Measurements from ENCODE around the gene ARMC2.
"Not testable (repeated sequence)": the region's sequence is repeated elsewhere in the genome, so short reads cannot be mapped to it uniquely, and the experiment has no call there.

The ARMC2 gene

DNA sequence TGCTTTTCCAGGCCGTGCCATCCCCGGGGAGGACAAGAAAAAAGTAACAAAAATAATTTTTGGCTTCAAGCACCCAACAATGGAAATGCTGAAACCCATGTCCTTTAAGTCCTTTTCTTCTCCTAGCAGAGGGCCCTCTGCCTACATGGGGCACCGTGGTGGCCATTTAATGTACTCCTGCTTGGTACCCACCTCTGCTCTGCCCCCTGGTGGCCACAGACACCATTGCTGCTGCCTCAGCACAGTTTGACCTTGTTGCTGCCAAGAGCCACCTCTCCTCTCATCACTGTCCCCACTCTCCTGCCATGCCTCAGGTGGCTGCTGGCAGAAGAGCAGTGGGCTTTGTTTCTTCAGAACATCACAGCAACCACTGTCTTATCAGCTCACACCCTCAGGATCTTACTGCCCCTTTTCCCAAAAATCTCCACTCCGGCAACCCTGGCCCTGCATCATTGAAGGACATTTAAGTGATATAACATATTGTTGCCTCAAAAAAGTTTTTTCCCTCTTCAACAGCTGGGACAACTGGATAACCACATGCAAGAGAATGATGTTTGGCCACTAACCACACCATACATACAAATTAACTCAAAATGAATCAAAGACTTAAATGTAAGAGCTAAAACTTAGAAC lies 12.9 kb upstream of the ARMC2 start:
- DNase-seq (ENCODE audit: low read depth in 2 of 2): peak; percentile 69 to 70

DNA sequence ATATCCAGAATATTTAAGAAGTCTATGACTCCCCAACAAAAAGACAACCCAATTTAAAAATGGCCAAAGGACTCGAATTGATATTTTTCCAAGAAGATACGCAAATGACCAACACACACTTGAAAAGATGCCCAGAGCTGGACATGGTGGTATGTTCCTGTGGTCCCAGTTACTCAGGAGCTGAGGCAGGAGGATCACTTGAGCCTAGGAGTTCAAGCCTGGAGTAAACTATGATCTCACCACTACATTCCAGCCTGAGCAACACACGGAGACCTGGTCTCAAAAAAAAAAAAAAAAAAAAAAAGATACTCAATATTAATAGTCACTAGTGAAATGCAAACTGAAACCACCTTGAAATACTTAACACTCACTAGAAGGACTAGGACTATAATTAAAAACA lies 12.2 kb upstream of the ARMC2 start:
- DNase-seq (ENCODE audit: low read depth in 2 of 2): no peak

GRCh38 chr6:108837236-108837971 lies 10.8 kb upstream of the ARMC2 start:
- DNase-seq (ENCODE audit: low read depth in 2 of 2): no peak

GRCh38 chr6:108838101-108838717 lies 10.0 kb upstream of the ARMC2 start:
- DNase-seq (ENCODE audit: low read depth in 2 of 2): no peak

DNA sequence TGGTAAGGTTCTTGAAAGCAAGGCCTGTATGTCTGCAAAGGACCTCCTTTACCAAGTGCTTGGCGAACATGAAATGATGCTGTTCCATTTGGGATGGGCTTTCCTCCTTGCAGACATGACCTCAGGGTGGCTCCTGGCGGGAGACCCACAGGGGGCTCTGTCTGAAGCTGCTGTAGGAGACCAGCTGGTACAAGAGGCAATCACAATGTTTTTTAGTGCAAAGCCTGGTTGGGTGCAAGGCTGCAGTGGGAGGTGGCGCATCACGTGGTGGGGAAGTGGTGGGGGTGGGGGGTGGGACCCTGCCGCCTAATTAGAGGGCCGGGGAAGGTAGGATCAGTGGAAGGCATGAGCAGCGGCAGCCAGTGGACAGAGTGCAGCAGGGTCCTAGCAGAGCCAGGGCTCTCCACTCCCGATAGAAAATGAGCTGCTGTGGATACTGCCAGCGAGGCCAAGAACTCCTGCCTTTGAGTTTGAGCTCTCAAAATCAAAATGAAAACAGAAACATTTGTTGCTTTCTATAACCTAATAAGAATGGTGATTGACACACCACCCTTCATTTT lies 9.1 kb upstream of the ARMC2 start:
- no peak for DNase-seq (ENCODE audit: low read depth in 2 of 2)

- DNase-seq (ENCODE audit: low read depth in 2 of 2): no peak
Measured at GRCh38 chr6:108840919-108841318, 7.3 kb upstream of the ARMC2 start.

DNA sequence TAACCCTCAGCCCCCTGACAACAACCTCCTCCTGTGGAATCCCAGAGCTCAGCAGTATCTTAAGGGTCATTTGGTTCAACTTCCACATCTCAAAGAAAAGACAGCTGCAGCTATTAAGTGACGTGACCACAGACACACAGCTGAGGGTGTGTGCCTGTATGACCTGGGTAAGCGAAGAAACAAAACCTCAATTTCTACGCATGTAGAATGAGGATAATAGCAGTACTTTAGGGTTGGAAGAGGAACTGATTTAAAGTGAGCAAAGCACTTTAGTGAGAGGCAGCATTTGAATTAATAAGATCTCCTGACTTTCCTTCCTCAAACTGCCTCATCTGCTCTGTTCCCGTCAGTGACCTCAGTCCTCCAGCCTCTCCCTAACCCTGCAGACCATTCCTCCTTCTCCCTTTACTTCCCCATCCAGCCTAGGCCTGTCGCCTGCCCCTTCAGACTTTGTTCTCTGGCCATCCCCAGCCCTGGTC lies 6.8 kb upstream of the ARMC2 start:
- no peak for DNase-seq (ENCODE audit: low read depth in 2 of 2)

DNA sequence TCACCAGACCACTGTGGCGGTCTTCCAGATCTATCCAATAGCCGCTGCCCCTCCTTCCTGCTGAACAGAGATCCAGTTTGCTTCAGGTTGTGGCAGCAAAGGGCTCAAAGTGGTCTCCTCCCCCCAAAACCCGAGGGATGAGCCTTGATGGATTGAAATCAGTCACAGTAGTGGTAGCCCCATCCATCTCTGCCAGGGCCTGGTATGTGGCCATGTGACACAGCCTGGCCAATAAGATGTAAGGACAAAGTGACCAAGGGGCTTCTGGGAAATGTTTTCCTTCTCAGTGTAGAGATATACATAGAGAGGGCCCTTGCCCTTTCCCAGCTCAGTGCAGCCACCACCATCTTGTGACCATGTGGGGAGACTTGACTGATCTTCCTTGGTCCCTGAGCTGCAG lies 4.1 kb upstream of the ARMC2 start:
- no peak for DNase-seq (ENCODE audit: low read depth in 2 of 2)

GRCh38 chr6:108845145-108845544 lies 3.1 kb upstream of the ARMC2 start:
- DNase-seq (ENCODE audit: low read depth in 2 of 2): no peak

DNA sequence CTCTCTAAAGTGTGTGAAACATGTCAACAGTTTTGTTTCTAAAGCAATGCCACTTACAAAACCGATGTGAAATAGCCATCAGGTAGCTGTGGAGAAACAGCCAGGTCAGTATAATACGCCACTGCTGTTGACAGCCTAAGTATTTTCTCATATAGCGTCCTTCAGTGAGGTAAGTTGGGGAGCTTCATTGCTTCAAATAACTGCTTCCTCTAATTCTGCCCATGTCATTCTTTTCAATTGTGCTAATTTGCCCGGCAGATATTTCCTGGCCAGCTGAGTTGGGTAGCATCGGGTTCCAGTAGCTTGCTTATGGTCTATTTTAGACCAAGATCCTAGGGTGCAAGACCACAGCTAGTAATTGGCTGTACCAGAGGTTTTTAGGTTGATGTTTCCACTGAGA lies 2.1 kb upstream of the ARMC2 start:
- DNase-seq (ENCODE audit: low read depth in 2 of 2): no peak

DNA sequence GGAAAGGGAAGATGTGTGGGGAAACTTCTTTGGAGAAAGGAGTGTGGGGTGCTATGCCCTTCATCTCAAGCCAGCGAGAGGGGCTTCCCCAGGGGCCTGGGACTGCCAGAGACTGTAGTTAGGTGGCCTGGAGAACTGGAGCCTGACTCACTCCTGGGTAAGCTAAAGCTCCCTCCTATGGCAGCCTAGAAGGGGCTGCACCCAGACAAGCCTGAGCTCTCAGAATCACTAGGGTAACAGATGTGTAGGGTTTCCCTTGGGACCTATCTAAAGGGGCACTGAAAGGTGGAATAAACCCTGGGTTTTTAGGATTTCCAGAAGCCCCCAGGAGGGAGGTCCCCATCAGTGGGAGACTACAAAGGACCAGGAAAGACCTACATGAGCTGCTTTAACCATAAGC lies 1.6 kb upstream of the ARMC2 start:
- no peak for DNase-seq (ENCODE audit: low read depth in 2 of 2)

DNA sequence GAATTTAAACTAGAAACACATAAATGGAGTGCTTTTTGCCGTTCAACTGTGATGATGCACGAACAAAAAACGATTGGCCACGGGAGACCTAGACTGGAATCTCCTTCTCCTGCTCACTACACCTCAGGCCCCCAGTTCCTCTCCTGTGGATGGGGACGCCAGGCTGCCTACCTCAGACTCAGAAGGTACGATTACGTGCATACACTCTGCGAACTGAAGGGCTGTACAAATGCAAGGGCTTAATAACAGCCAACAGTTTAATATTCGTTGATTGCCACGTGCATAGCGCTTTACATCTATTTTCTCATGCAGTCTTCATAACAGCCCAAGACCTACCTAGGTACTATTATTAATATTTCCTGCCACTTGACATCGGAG lies 495 bp upstream of the ARMC2 start:
- DNase-seq (ENCODE audit: low read depth in 2 of 2): no peak

GRCh38 chr6:108850669-108851465 lies 2.6 kb downstream of the ARMC2 start:
- no peak for DNase-seq (ENCODE audit: low read depth in 2 of 2)

DNA sequence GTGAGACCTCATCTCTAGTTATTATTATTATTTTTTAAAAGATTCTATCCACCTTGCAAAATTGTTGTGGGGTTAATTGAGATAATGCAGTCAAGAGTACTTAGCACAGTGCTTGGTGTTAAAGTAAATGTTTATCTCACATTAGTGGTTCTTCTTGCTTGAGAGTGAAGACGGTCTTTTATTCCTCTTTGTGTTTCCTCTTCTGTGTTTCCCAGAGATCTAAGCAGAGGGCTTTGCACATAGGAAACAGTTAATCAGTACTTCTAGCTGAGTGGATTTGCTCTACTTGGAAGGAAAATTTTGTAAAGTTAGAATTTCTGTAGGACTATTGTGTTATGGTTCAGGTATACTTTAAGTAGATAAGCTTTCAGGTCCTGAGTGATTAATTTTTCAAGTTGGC lies 3.5 kb downstream of the ARMC2 start:
- no peak for DNase-seq (ENCODE audit: low read depth in 2 of 2)

DNA sequence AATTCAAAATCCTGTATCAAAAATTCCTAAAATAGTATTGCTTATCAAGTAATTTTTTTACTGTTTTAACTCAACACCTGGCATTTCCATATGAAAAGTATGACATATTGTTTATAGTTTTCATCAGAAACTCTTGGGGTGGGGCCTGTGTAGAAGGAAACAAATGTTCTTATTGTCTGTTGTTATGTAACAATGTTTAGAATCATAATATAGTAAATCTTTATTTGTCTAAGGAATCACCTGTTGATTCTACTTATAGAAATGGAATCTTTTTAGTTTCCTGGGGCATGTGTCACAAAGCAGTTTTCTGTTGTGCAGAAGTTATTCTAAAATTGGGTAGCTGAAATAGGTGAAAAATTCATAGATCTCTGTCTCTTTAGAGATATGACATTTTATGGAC lies 4.9 kb downstream of the ARMC2 start:
- DNase-seq (ENCODE audit: low read depth in 2 of 2): no peak

- no peak for DNase-seq (ENCODE audit: low read depth in 2 of 2)
Measured at GRCh38 chr6:108862479-108863191, 14.4 kb downstream of the ARMC2 start.

DNA sequence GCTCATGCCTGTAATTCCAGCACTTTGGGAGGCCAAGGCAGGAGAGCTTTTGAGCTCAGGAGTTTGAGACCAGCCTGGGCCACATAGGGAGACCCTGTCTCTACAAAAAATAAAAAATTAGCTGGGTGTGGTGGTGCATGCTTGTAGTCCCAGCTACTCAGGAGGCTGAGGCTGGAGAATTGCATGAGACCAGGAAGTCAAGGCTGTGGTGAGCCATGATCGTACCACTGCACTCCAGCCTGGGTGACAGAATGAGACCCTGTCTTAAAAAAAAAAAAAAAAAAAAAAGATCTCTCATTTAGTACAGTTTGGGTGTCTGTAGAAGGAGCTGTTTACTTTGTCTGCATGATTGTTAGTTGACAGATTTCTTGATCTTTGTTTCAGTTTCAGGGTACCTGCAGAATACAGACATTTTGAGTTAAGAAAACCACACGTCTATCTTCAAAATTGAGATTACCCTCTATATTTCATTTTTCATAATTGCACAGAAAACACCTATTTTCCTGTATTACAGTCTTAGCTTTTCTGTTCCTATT lies 17.6 kb downstream of the ARMC2 start:
- not testable (repeated sequence) for DNase-seq (ENCODE audit: low read depth in 2 of 2)

GRCh38 chr6:108866798-108867197 lies 18.6 kb downstream of the ARMC2 start:
- no peak for DNase-seq (ENCODE audit: low read depth in 2 of 2)

- no peak for DNase-seq (ENCODE audit: low read depth in 2 of 2)
Measured at GRCh38 chr6:108868647-108869046, 20.4 kb downstream of the ARMC2 start.

DNA sequence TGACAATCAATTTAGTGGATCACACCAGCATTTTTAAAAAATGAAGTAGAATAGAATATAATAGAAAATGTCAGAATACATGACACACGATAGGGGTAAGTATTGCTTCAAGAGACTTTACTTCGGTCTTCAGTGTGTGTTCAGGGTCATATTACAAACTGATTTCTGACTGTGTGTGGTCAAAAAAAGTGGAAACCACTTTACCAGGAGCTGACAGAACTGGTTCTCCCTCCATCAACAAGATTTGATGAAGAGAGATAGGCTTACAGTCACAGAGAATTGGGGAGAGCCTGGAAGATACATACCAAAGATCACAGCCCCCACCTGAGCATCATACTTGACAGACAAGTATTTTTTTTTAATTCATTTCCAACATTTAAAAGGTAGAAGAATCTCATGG lies 21.7 kb downstream of the ARMC2 start:
- DNase-seq (ENCODE audit: low read depth in 2 of 2): no peak

GRCh38 chr6:108870357-108870756 lies 22.1 kb downstream of the ARMC2 start:
- DNase-seq (ENCODE audit: low read depth in 2 of 2): no peak
